Keratinocyte (primary cell): Measurements from ENCODE around the gene IGF2BP2. TPM values are rescaled to one million over a fixed set of nuclear protein-coding genes. Genes with fewer than 3 reads are reported as not detected.

ENCODE experiments used
- DNase-seq: peaks from one replicate; pipeline ENCODE4 v3.0.0-alpha.2; 2011; ENCODE audit warnings: low read depth, missing footprints, low spot score
- FAIRE-seq: peaks from 2 replicates; lab custom pipeline; 2011; peaks lifted over from hg19 to GRCh38; lab: Jason Lieb, UNC
- H2AFZ ChIP-seq: 2 replicates; pipeline ENCODE4 v1.6.0; 2012; ENCODE audit warnings: low read length, control low read depth, inconsistent platforms; ENCODE audit not compliant: control insufficient read depth
- H3K27ac ChIP-seq: 2 replicates; pipeline ENCODE4 v1.5.1; 2011; ENCODE audit warnings: low read length; ENCODE audit not compliant: control insufficient read depth, insufficient read depth
- H3K27me3 ChIP-seq: 3 replicates; pipeline ENCODE4 v1.6.0; 2011; ENCODE audit warnings: low read length; ENCODE audit not compliant: control insufficient read depth, insufficient read depth; ENCODE audit errors: extremely low read depth
- H3K36me3 ChIP-seq, 2 experiments: 2 replicates in 1 of 2; 3 replicates in 1 of 2; pipeline ENCODE4 v1.5.1; 2011; ENCODE audit warnings: low read length in 2 of 2, mild to moderate bottlenecking in 1 of 2; ENCODE audit not compliant: control insufficient read depth in 2 of 2, insufficient read depth in 2 of 2; ENCODE audit errors: extremely low read depth in 1 of 2
- H3K4me1 ChIP-seq: 3 replicates; pipeline ENCODE4 v1.5.1; 2011; ENCODE audit warnings: low read length; ENCODE audit not compliant: control insufficient read depth, insufficient read depth; ENCODE audit errors: extremely low read depth
- H3K4me2 ChIP-seq: 3 replicates; pipeline ENCODE4 v1.6.0; 2011; ENCODE audit warnings: low read depth, low read length; ENCODE audit not compliant: control insufficient read depth, insufficient read depth; ENCODE audit errors: extremely low read depth
- H3K4me3 ChIP-seq, 3 experiments: fragments of 200-600 bp in 1 of 3; sonication (generic) in 1 of 3; 2 replicates in 2 of 3; 3 replicates in 1 of 3; pipeline ENCODE4 v1.5.1; 2011 to 2016; ENCODE audit warnings: low read length in 3 of 3, mild to moderate bottlenecking in 3 of 3, control low read depth in 2 of 3, inconsistent platforms in 1 of 3, low read depth in 1 of 3, mixed read lengths in 1 of 3, mixed run types in 1 of 3, moderate library complexity in 1 of 3; ENCODE audit not compliant: control insufficient read depth in 2 of 3, insufficient read depth in 2 of 3; ENCODE audit errors: extremely low read depth in 1 of 3
- H3K79me2 ChIP-seq: 2 replicates; pipeline ENCODE4 v1.6.0; 2012; ENCODE audit warnings: low read length; ENCODE audit not compliant: control insufficient read depth, insufficient read depth
- H3K9ac ChIP-seq: 3 replicates; pipeline ENCODE4 v1.6.0; 2011; ENCODE audit warnings: low read length; ENCODE audit not compliant: control insufficient read depth, insufficient read depth; ENCODE audit errors: extremely low read depth
- H3K9me1 ChIP-seq: 3 replicates; pipeline ENCODE4 v1.6.0; 2011; ENCODE audit warnings: low read length; ENCODE audit not compliant: control insufficient read depth, insufficient read depth; ENCODE audit errors: extremely low read depth
- H3K9me3 ChIP-seq: 2 replicates; pipeline ENCODE4 v1.5.1; 2012; ENCODE audit warnings: low read depth, low read length; ENCODE audit not compliant: control insufficient read depth
- H4K20me1 ChIP-seq: 3 replicates; pipeline ENCODE4 v1.6.0; 2011; ENCODE audit warnings: low read length; ENCODE audit not compliant: control insufficient read depth, insufficient read depth; ENCODE audit errors: extremely low read depth
- CTCF ChIP-seq, 3 experiments: IDR thresholded peaks in 1 of 3; conservative IDR thresholded peaks in 1 of 3; optimal IDR thresholded peaks in 1 of 3; 2 replicates in 2 of 3; 3 replicates in 1 of 3; pipeline versions ENCODE3 to v1.5.1; 2011; ENCODE audit warnings: low read length in 3 of 3, mild to moderate bottlenecking in 3 of 3, moderate library complexity in 2 of 3, control low read depth in 1 of 3, inconsistent platforms in 1 of 3; ENCODE audit not compliant: insufficient read depth in 2 of 3; ENCODE audit errors: extremely low read depth in 1 of 3
- EZH2 ChIP-seq: IDR thresholded peaks from one replicate; pipeline ENCODE4 v1.6.1; 2012; ENCODE audit warnings: inconsistent platforms, mild to moderate bottlenecking, low read length, moderate library complexity
- dilution Hi-C: fragments of 300-500 bp; cut with MboI; formaldehyde crosslinking; loops from one replicate; pipeline ENCODE4 v1.7.0; 2020; ENCODE audit warnings: low sequenced_read_pairs; ENCODE audit not compliant: extremely low pct_ligation_motif_present
- polyA plus RNA-seq, 5 experiments: library from polyadenylated mRNA; depleted of rRNA in 3 of 5; stranded (reverse) in 3 of 5; stranded (forward) in 1 of 5; unstranded in 1 of 5; fragments of >200 nt; gene quantifications; 1 replicate in 1 of 5; 2 replicates in 3 of 5; 3 replicates in 1 of 5; pipeline versions ENCODE4 v1.2.1 to v1.2.3, GENCODE V29; 2011 to 2012; ENCODE audit warnings: missing spikeins in 2 of 5, low read depth in 1 of 5, low replicate concordance in 1 of 5

Gene IGF2BP2
- polyA plus RNA-seq, 1 donor (not counting 4 experiments of a cell fraction or from before 2014, with no cell fraction given) = 21.2 TPM

GRCh38 chr3:185789134-185789533 lies 35.7 kb downstream of the IGF2BP2 start:
- H4K20me1 ChIP-seq = peaks cover 34% of the 10 kb centered on the region

DNA sequence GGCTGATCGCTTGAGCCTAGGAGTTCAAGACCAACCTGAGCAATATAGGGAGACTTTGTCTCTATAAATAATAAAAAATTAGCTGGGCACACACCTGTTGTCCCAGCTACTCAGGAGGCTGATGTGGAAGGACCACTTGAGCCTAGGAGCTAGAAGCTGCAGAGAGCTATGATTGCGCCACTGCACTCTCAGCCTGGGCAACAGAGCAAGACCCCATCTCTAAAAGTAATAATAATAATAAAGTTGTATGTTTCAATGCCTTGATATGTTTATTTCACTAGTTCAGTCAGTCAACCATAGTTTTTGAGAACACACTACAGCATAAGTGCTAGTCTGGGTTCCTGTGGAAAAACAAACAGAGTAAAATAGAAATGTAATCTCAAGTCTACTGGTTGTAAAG lies 36.5 kb downstream of the IGF2BP2 start:
- Histone ChIP-seq H3K27me3 (no peaks in the 10 kb centered on the region), H3K9ac (no peak overlapping the region), H3K4me3 (no peak overlapping the region), H3K4me2 (no peak overlapping the region), H3K27ac (no peak overlapping the region), H2AFZ (no peak overlapping the region), H3K36me3 (peaks cover 7 to 13% of the 10 kb centered on the region in 2 experiments), H3K9me1 (peaks cover 11% of the 10 kb centered on the region), H3K4me1 (peaks cover 20% of the 10 kb centered on the region), H3K79me2 (peaks cover 99% of the 10 kb centered on the region), H3K9me3 (no peaks in the 10 kb centered on the region), H4K20me1 (peaks cover 37% of the 10 kb centered on the region)
- FAIRE-seq = no peak
- no peak for DNase-seq
- dilution Hi-C loops = no loop called here
- TF ChIP-seq EZH2 (no peak), CTCF (optimal IDR thresholded peaks at IDR 0.05 in 1 of 3, IDR thresholded peaks at IDR 0.05 in 1 of 3, conservative IDR thresholded peaks at IDR 0.05 in 1 of 3; ENCODE audit: extremely low read depth in 1 of 3, insufficient read depth in 2 of 3, low read length in 3 of 3) (no peak)

More at GRCh38 chr3:185789134-185789533, 35.7 kb downstream of the IGF2BP2 start:
- TF ChIP-seq EZH2 (no peak), CTCF (optimal IDR thresholded peaks at IDR 0.05 in 1 of 3, IDR thresholded peaks at IDR 0.05 in 1 of 3, conservative IDR thresholded peaks at IDR 0.05 in 1 of 3; ENCODE audit: extremely low read depth in 1 of 3, insufficient read depth in 2 of 3, low read length in 3 of 3) (no peak)
- H3K9me3 ChIP-seq = no peaks in the 10 kb centered on the region
- DNase-seq (no peak), FAIRE-seq (no peak)
- peaks cover 6 to 13% of the 10 kb centered on the region in 2 experiments for H3K36me3 ChIP-seq
- H3K27ac ChIP-seq = no peak overlapping the region
- dilution Hi-C loops = no loop called here
- H3K4me2 ChIP-seq = no peak overlapping the region
- H3K4me3 ChIP-seq = no peak overlapping the region
- no peak overlapping the region for H3K9ac ChIP-seq
- peaks cover 15% of the 10 kb centered on the region for H3K4me1 ChIP-seq
- no peak overlapping the region for H2AFZ ChIP-seq
- H3K79me2 ChIP-seq = peaks cover 100% of the 10 kb centered on the region
- no peaks in the 10 kb centered on the region for H3K27me3 ChIP-seq
- peaks cover 11% of the 10 kb centered on the region for H3K9me1 ChIP-seq
